Activated CD4-positive, alpha-beta memory T cell treated with anti-CD3 and anti-CD28 coated beads for 36 hours (primary cell): Measurements from ENCODE around the gene HHATL. TPM values are rescaled to one million over a fixed set of nuclear protein-coding genes. Genes with fewer than 3 reads are reported as not detected.

ENCODE experiments used
- CTCF ChIA-PET: fragments of 350-600 bp; sonication (Branson Sonifier 250); formaldehyde crosslinking; loops from one replicate; lab custom pipeline; 2021; ENCODE audit warnings: antibody characterized with exemption, inconsistent platforms; lab: Charles Lee
- POLR2A ChIA-PET: fragments of 350-600 bp; sonication (Branson Sonifier 250); formaldehyde crosslinking; loops from one replicate; lab custom pipeline; 2021; ENCODE audit warnings: antibody characterized with exemption; lab: Charles Lee
- DNase-seq: peaks from one replicate; pipeline ENCODE4 v3.0.0-alpha.2; 2020
- H3K27ac Mint-ChIP-seq: one replicate; pipeline ENCODE4 v1.8.0; 2021; ENCODE audit warnings: mixed read lengths
- H3K27me3 Mint-ChIP-seq: one replicate; pipeline ENCODE4 v1.8.0; 2021; ENCODE audit warnings: mixed read lengths
- H3K36me3 Mint-ChIP-seq: one replicate; pipeline ENCODE4 v1.8.0; 2021; ENCODE audit warnings: mixed read lengths
- H3K4me1 Mint-ChIP-seq: one replicate; pipeline ENCODE4 v1.8.0; 2021; ENCODE audit warnings: low read depth, mixed read lengths
- H3K4me3 Mint-ChIP-seq: one replicate; pipeline ENCODE4 v1.8.0; 2021; ENCODE audit warnings: mild to moderate bottlenecking, mixed read lengths
- H3K9me3 Mint-ChIP-seq: one replicate; pipeline ENCODE4 v1.8.0; 2021; ENCODE audit warnings: mixed read lengths
- intact Hi-C: fragments of 100-400 bp; cut with micrococcal nuclease; formaldehyde crosslinking; loops from one replicate; pipeline ENCODE4 v1.15.1; 2023
- total RNA-seq, 2 experiments: library from RNA; stranded (reverse); gene quantifications; one replicate each; pipeline ENCODE4 v1.2.3, GENCODE V29; 2021

HHATL gene
- total RNA-seq, 2 experiments from 2014 or later, result not detected

GRCh38 chr3:42743204-42743995 is 40.8 kb upstream of the HHATL start:
- Mint-ChIP-seq H3K9me3 (no peaks in the 10 kb centered on the region), H3K4me3 (no peak overlapping the region), H3K36me3 (no peaks in the 10 kb centered on the region), H3K4me1 (peaks cover 21% of the 10 kb centered on the region), H3K27me3 (no peaks in the 10 kb centered on the region), H3K27ac (no peak overlapping the region)
- DNase-seq, result no peak
- CTCF ChIA-PET, result interaction anchor here (0.7 to 3.1 kb wide), 22 partner anchors 12 to 265 kb away, joined by 3 to 31 read pairs (median 3); partner anchors contain the start of genes KLHL40, SEC22C, VIPR1 and ZBTB47
- intact Hi-C loops, result loop anchor here (5.0 kb wide), 1 partner anchor 91 kb away; the partner anchor contains the start of gene ZBTB47
- POLR2A ChIA-PET, result no interaction called here

- H3K27ac Mint-ChIP-seq, result no peak overlapping the region
Measured at GRCh38 chr3:42742688-42743087, 40.1 kb upstream of the HHATL start.

GRCh38 chr3:42742259-42742658 is 39.7 kb upstream of the HHATL start:
- CTCF ChIA-PET, result interaction anchor here (1.3 to 1.4 kb wide), 3 partner anchors 81 to 240 kb away, joined by 3 to 8 read pairs (median 3); partner anchors contain the start of genes SEC22C and VIPR1
- intact Hi-C loops, result loop anchor here (5.0 kb wide), 1 partner anchor 90 kb away; the partner anchor contains the start of gene ZBTB47
- Mint-ChIP-seq H3K9me3 (no peaks in the 10 kb centered on the region), H3K4me1 (peaks cover 10% of the 10 kb centered on the region), H3K4me3 (no peak overlapping the region), H3K36me3 (no peaks in the 10 kb centered on the region), H3K27ac (no peak overlapping the region), H3K27me3 (no peaks in the 10 kb centered on the region)
- no peak for DNase-seq
- POLR2A ChIA-PET, result no interaction called here

More at GRCh38 chr3:42742688-42743087, 40.1 kb upstream of the HHATL start:
- ChIA-PET POLR2A (no interaction called here), CTCF (interaction anchor here (0.9 to 1.4 kb wide), 5 partner anchors 74 to 240 kb away, joined by 3 to 8 read pairs (median 3); partner anchors contain the start of genes SEC22C, VIPR1 and ZBTB47)
- Mint-ChIP-seq H3K27me3 (no peaks in the 10 kb centered on the region), H3K9me3 (no peaks in the 10 kb centered on the region), H3K4me1 (peaks cover 14% of the 10 kb centered on the region), H3K4me3 (no peak overlapping the region), H3K36me3 (no peaks in the 10 kb centered on the region)
- no peak for DNase-seq
- intact Hi-C loops, result loop anchor here (5.0 kb wide), 1 partner anchor 90 kb away; the partner anchor contains the start of gene ZBTB47

DNA sequence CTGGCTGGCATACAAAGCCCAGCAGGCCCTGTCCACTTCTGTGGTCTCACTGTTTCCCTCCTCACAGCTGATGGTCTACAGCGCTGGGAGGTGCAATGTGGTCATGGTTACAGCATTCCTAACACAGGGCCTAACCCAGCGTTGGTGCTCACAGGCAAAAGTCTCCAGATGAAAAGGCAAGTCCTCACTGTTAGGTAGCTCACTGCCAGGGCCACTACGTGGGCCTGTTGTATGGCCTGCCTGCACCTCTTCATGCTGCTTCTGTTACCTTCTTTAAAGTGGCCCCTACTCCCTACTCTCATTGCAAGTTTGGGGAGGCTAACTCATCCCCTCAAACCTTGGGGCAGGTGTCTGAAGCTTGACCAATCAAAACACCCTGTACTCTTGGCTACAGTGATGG is 39.2 kb upstream of the HHATL start:
- H3K36me3 Mint-ChIP-seq, result no peaks in the 10 kb centered on the region
- ChIA-PET POLR2A (no interaction called here), CTCF (interaction anchor here (1.3 to 1.6 kb wide), 4 partner anchors 10 to 239 kb away, joined by 3 to 8 read pairs (median 3); partner anchors contain the start of genes SEC22C and VIPR1)
- H3K27me3 Mint-ChIP-seq, result no peaks in the 10 kb centered on the region
- no peaks in the 10 kb centered on the region for H3K9me3 Mint-ChIP-seq
- H3K4me1 Mint-ChIP-seq, result peaks cover 5% of the 10 kb centered on the region
- H3K4me3 Mint-ChIP-seq, result no peak overlapping the region
- no peak for DNase-seq
- intact Hi-C loops, result loop anchor here (5.0 kb wide), 1 partner anchor 89 kb away; the partner anchor contains the start of gene ZBTB47
- no peak overlapping the region for H3K27ac Mint-ChIP-seq

DNA sequence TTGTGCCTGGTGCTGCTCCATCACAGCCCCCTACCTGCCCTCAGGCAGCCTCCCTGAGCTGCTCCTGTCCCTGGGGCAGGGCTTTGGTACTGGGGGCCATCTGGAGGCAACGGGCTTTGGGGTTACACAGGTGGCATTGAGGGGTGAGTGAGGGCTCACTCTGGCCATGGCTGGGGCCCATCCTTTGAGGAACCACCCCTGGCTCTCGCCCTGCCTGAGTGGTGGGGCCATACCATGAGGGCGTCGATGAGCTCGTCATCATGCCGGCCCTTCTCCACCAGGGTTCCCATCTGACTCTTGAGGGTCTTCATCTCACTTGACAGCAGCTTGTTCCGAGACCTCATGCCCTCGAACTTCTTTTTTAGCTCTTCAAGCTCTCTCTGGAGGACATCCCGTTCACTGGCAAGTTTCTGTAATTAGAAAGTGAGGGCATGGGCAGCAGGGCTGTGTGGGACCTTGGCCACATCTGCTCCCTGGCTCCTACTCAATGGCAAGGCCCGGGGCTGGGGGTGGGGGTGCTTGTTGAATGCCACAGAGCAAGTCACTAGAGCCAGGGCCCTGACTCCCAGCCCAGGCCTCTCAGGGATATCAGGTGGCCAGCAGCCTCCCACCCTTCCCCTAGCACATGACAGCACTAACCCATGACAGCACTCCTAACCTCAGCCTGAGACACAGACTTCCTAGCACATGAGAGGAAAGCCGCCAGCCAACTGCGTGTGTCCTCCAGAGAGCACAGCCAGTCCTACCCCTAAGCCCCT is 37.0 kb upstream of the HHATL start:
- intact Hi-C loops, result loop anchor here (5.0 kb wide), 1 partner anchor 87 kb away; the partner anchor contains the start of gene ZBTB47
- no peak for DNase-seq
- Mint-ChIP-seq H3K27me3 (no peaks in the 10 kb centered on the region), H3K4me3 (no peak overlapping the region), H3K27ac (no peak overlapping the region), H3K4me1 (peaks cover 4% of the 10 kb centered on the region), H3K9me3 (no peaks in the 10 kb centered on the region), H3K36me3 (no peaks in the 10 kb centered on the region)
- ChIA-PET CTCF (no interaction called here), POLR2A (no interaction called here)

DNA sequence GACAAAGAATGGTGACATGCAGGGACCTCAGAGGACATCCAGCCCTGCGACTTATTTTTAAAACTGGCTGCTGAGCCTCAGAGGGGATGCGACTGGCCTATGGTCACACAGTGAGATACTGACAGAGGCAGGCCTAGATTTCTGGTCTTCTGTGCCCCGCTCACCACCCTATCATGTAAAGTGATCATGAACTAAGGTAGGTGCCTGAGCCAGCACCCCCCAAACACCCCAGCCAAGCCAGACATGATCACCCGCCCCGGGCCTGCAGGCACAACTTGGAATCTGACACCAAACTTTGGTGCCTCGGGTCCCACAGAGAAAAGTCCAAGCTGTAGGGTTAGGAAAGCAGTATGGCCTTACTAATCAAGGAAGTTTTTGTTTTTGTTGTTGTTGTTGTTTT is 33.9 kb upstream of the HHATL start:
- Mint-ChIP-seq H3K27me3 (no peaks in the 10 kb centered on the region), H3K27ac (no peak overlapping the region), H3K4me3 (no peak overlapping the region), H3K36me3 (no peaks in the 10 kb centered on the region), H3K9me3 (no peaks in the 10 kb centered on the region), H3K4me1 (no peaks in the 10 kb centered on the region)
- ChIA-PET POLR2A (no interaction called here), CTCF (no interaction called here)
- no peak for DNase-seq
- intact Hi-C loops, result no loop called here

- Mint-ChIP-seq H3K4me1 (no peaks in the 10 kb centered on the region), H3K27ac (no peak overlapping the region), H3K36me3 (no peaks in the 10 kb centered on the region), H3K27me3 (no peaks in the 10 kb centered on the region), H3K4me3 (no peak overlapping the region), H3K9me3 (no peaks in the 10 kb centered on the region)
- intact Hi-C loops, result no loop called here
- ChIA-PET CTCF (no interaction called here), POLR2A (no interaction called here)
- no peak for DNase-seq
Measured at GRCh38 chr3:42736081-42736480, 33.5 kb upstream of the HHATL start.

- DNase-seq, result no peak
- H3K9me3 Mint-ChIP-seq, result no peaks in the 10 kb centered on the region
- ChIA-PET CTCF (no interaction called here), POLR2A (no interaction called here)
- no peak overlapping the region for H3K4me3 Mint-ChIP-seq
- no peak overlapping the region for H3K27ac Mint-ChIP-seq
- no peaks in the 10 kb centered on the region for H3K4me1 Mint-ChIP-seq
- intact Hi-C loops, result no loop called here
- H3K27me3 Mint-ChIP-seq, result no peaks in the 10 kb centered on the region
- no peaks in the 10 kb centered on the region for H3K36me3 Mint-ChIP-seq
Measured at GRCh38 chr3:42735615-42736014, 33.0 kb upstream of the HHATL start.

GRCh38 chr3:42735019-42735418 is 32.4 kb upstream of the HHATL start:
- H3K4me3 Mint-ChIP-seq, result no peak overlapping the region
- no peak overlapping the region for H3K27ac Mint-ChIP-seq
- POLR2A ChIA-PET, result no interaction called here
- intact Hi-C loops, result no loop called here
- no peaks in the 10 kb centered on the region for H3K27me3 Mint-ChIP-seq
- DNase-seq, result no peak
- no peaks in the 10 kb centered on the region for H3K36me3 Mint-ChIP-seq
- H3K9me3 Mint-ChIP-seq, result no peaks in the 10 kb centered on the region
- no peaks in the 10 kb centered on the region for H3K4me1 Mint-ChIP-seq
- CTCF ChIA-PET, result no interaction called here

- H3K4me1 Mint-ChIP-seq, result no peaks in the 10 kb centered on the region
- no peak overlapping the region for H3K4me3 Mint-ChIP-seq
- DNase-seq, result no peak
- no peaks in the 10 kb centered on the region for H3K36me3 Mint-ChIP-seq
- POLR2A ChIA-PET, result no interaction called here
- no peak overlapping the region for H3K27ac Mint-ChIP-seq
- no peaks in the 10 kb centered on the region for H3K9me3 Mint-ChIP-seq
- intact Hi-C loops, result no loop called here
- CTCF ChIA-PET, result no interaction called here
- H3K27me3 Mint-ChIP-seq, result no peaks in the 10 kb centered on the region
Measured at GRCh38 chr3:42734263-42734860, 31.8 kb upstream of the HHATL start.

- Mint-ChIP-seq H3K27ac (no peak overlapping the region), H3K4me3 (no peak overlapping the region), H3K27me3 (no peaks in the 10 kb centered on the region), H3K9me3 (no peaks in the 10 kb centered on the region), H3K36me3 (no peaks in the 10 kb centered on the region), H3K4me1 (no peaks in the 10 kb centered on the region)
- POLR2A ChIA-PET, result no interaction called here
- CTCF ChIA-PET, result no interaction called here
- intact Hi-C loops, result no loop called here
- no peak for DNase-seq
Measured at GRCh38 chr3:42733501-42734262, 31.1 kb upstream of the HHATL start.
